Stimulated activated naive CD4-positive, alpha-beta T cell (primary cell): ENCODE results near the gene SPRR2B.
"Not testable (repeated sequence)": the region's sequence is repeated elsewhere in the genome, so short reads cannot be mapped to it uniquely, and the experiment has no call there.

ENCODE experiments used
- DNase-seq, 6 experiments: peaks; one replicate each; lab custom pipeline; 2025; lab: John Stamatoyannopoulos, UW

SPRR2B gene

GRCh38 chr1:153071511-153071910 lies at the start of gene SPRR2B:
SPRR2B (minus strand) TSS chr1:153071611; CDS start chr1:153070839, 772 bp downstream.
- no peak for DNase-seq

- no peak for DNase-seq
Observed at GRCh38 chr1:153120945-153121344, 49.5 kb upstream of the SPRR2B start.

GRCh38 chr1:153119491-153119971 lies 48.1 kb upstream of the SPRR2B start:
- DNase-seq, result no peak

- not testable (repeated sequence) for DNase-seq
Observed at GRCh38 chr1:153115264-153115663, 43.9 kb upstream of the SPRR2B start.

GRCh38 chr1:153113416-153113815 lies 42.0 kb upstream of the SPRR2B start, which contains the start of gene SPRR2F:
SPRR2F (minus strand) TSS chr1:153113516; CDS start chr1:153112733, 783 bp downstream.
- DNase-seq, result no peak

- DNase-seq, result not testable (repeated sequence)
Observed at GRCh38 chr1:153112454-153112853, 41.0 kb upstream of the SPRR2B start.

GRCh38 chr1:153100245-153100644 lies 28.8 kb upstream of the SPRR2B start:
- no peak for DNase-seq

GRCh38 chr1:153099461-153100045 lies 28.1 kb upstream of the SPRR2B start:
- DNase-seq, result no peak

- DNase-seq, result no peak
Observed at GRCh38 chr1:153095764-153096163, 24.4 kb upstream of the SPRR2B start.

- DNase-seq, result no peak
Observed at GRCh38 chr1:153094426-153094825, 23.0 kb upstream of the SPRR2B start, which contains the start of gene SPRR2E. SPRR2E (minus strand) TSS chr1:153094526; CDS start chr1:153093751, 775 bp downstream.

GRCh38 chr1:153087652-153088051 lies 16.2 kb upstream of the SPRR2B start:
- DNase-seq, result no peak

- no peak for DNase-seq
Observed at GRCh38 chr1:153081736-153082135, 10.3 kb upstream of the SPRR2B start.

GRCh38 chr1:153072806-153073726 lies 1.7 kb upstream of the SPRR2B start:
- no peak for DNase-seq

- DNase-seq, result no peak
Observed at GRCh38 chr1:153070243-153070642, 1.2 kb downstream of the SPRR2B start.

GRCh38 chr1:153058826-153059784 lies 12.3 kb downstream of the SPRR2B start:
- no peak for DNase-seq

- DNase-seq, result no peak
Observed at GRCh38 chr1:153058154-153058553, 13.3 kb downstream of the SPRR2B start.

- no peak for DNase-seq
Observed at GRCh38 chr1:153057375-153057774, 14.0 kb downstream of the SPRR2B start, which contains the start of gene SPRR2A. SPRR2A (minus strand) TSS chr1:153057512; CDS start chr1:153056735, 777 bp downstream.

- DNase-seq, result not testable (repeated sequence)
Observed at GRCh38 chr1:153056111-153056510, 15.3 kb downstream of the SPRR2B start.

- DNase-seq, result no peak
Observed at GRCh38 chr1:153049211-153049610, 22.2 kb downstream of the SPRR2B start.

- DNase-seq, result no peak
Observed at GRCh38 chr1:153040950-153041631, 30.3 kb downstream of the SPRR2B start, which contains the start of gene SPRR2D. SPRR2D (minus strand) TSS chr1:153041120; CDS start chr1:153040346, 774 bp downstream.

- no peak for DNase-seq
Observed at GRCh38 chr1:153035211-153035610, 36.2 kb downstream of the SPRR2B start.
